AML-193 (cell line): ENCODE results near the gene DHX36.

Experiments
- DNase-seq, 2 experiments: peaks; one replicate each; lab custom pipeline; 2025; lab: John Stamatoyannopoulos, UW

The DHX36 gene

DNA sequence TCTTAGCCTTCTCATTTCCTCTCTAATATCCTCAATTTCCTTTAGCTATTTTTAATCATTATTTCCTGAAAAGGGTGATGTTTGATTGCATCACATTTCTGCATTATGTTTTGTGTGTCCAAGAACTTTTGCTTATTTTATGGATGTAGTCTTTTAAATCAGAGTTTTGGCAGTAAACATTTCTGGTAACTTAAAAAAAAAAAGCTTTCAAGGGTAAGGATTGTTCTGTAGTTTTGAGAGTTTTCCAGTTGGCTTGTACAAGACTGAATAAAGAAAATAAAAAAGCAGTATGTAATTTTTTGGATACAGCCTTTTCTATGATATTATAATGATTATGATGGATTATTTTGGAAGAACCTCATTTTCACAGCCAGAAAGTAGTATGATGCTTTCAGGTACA, 99.4 kb downstream of the DHX36 start:
- no peak for DNase-seq

DNA sequence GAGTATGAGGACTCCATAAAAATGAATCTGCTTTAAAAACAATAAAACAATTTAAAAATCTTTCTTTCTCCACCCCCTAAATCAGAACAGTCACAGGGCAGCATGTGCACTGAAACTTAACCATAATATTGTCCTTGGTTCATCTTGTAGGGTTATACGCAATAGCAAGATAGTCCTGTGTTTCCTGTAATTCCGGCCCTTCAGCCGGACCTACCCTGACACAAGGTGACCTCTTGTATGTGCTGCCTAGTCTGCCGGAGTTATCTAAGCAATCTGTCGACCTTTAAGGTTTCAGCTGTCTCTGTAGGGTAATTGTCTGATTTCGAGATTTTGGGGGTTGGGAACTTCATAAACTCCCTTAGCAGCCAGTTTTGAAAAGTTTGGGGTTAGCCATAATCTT, 99.9 kb downstream of the DHX36 start:
- DNase-seq: no peak

DNA sequence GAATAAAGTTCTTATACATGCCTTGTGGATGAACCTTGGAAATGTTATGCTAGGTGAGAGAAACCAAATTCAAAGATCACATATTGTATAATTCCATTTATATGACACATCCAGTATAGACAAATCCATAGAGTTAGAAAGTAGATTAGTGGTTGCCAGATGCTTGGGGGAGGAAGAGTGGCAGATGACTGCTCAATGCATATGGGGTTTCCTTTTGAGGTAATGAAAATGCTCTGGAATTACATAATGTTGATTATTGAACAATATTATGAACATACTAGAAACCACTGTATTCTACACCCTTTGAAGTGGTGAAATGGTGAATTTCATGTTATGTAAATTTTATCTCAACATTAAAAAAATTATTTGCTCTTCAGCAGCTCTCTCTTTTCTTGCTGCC, 100.8 kb downstream of the DHX36 start:
- DNase-seq: no peak
